Measurements from ENCODE around the gene CTNNA3.

- no peak for TF ChIP-seq CTCF (IDR thresholded peaks at IDR 0.05)
- no peak for TF ChIP-seq POLR2A (IDR thresholded peaks at IDR 0.05)
- no peak for TF ChIP-seq POLR2AphosphoS5 (IDR thresholded peaks at IDR 0.05)
- no peak for TF ChIP-seq EP300 (IDR thresholded peaks at IDR 0.05)
Measured at GRCh38 chr10:67098461-67098860, 597.5 kb downstream of the CTNNA3 start.
